AG04449 (cell line): Measurements from ENCODE around the gene R3HDML.

Source experiments
- CTCF ChIA-PET: fragments of 350-600 bp; formaldehyde crosslinking; extraction: SDS; loops from one replicate; lab custom pipeline; 2021; ENCODE audit warnings: antibody characterized with exemption; lab: Yijun Ruan, JAX
- POLR2A ChIA-PET: fragments of 400-600, 350-600 bp; formaldehyde crosslinking; extraction: SDS; loops from one replicate; lab custom pipeline; 2020; ENCODE audit warnings: antibody characterized with exemption, inconsistent platforms; lab: Yijun Ruan, JAX
- DNase-seq: peaks from one replicate; pipeline ENCODE4 v3.0.0-alpha.2; 2010; ENCODE audit warnings: low read depth, low spot score
- H3K4me3 ChIP-seq: 2 replicates; pipeline ENCODE4 v1.5.1; 2011; ENCODE audit warnings: low read depth, mild to moderate bottlenecking, control low read depth, low read length
- CTCF ChIP-seq: IDR thresholded peaks from one replicate; pipeline ENCODE4 v1.5.1; 2011; ENCODE audit warnings: mild to moderate bottlenecking, moderate library complexity, low read length, control low read depth, inconsistent platforms; ENCODE audit not compliant: insufficient read depth; ENCODE audit errors: missing control alignments

The R3HDML gene

GRCh38 chr20:44370639-44371218 lies 33.9 kb downstream of the R3HDML start:
- POLR2A ChIA-PET: no interaction called here

GRCh38 chr20:44382641-44383040 lies 45.8 kb downstream of the R3HDML start:
- POLR2A ChIA-PET: no interaction called here

More at GRCh38 chr20:44370639-44371218, 33.9 kb downstream of the R3HDML start:
- no peak for TF ChIP-seq CTCF
- CTCF ChIA-PET: interaction anchor here (1.4 to 1.5 kb wide), 2 partner anchors 12 to 13 kb away, joined by 4 to 5 read pairs; no protein-coding TSS in a partner anchor
- no peak for DNase-seq
- no peak overlapping the region for H3K4me3 ChIP-seq

GRCh38 chr20:44384423-44385027 lies 47.7 kb downstream of the R3HDML start:
- TF ChIP-seq CTCF: peak; percentile 87
- no peak overlapping the region for H3K4me3 ChIP-seq
- CTCF ChIA-PET: interaction anchor here (0.6 to 8.1 kb wide), 43 partner anchors 8 to 298 kb away, joined by 3 to 170 read pairs (median 4); partner anchors contain the start of genes FITM2, HNF4A and TTPAL
- POLR2A ChIA-PET: no interaction called here
- DNase-seq: no peak

More at GRCh38 chr20:44382641-44383040, 45.8 kb downstream of the R3HDML start:
- CTCF ChIA-PET: interaction anchor here (1.2 to 8.1 kb wide), 11 partner anchors 8 to 302 kb away, joined by 3 to 170 read pairs (median 16); partner anchors contain the start of gene FITM2
- no peak overlapping the region for H3K4me3 ChIP-seq
- no peak for DNase-seq
- no peak for TF ChIP-seq CTCF

- CTCF ChIA-PET: interaction anchor here (0.6 to 8.1 kb wide), 30 partner anchors 8 to 295 kb away, joined by 3 to 98 read pairs (median 6); partner anchors contain the start of gene TTPAL
- peak; percentile 7 for DNase-seq
- no peak overlapping the region for H3K4me3 ChIP-seq
- TF ChIP-seq CTCF: peak; percentile 90
- POLR2A ChIA-PET: no interaction called here
Observed at GRCh38 chr20:44388466-44389023, 51.7 kb downstream of the R3HDML start.

GRCh38 chr20:44389871-44390270 lies 53.0 kb downstream of the R3HDML start:
- H3K4me3 ChIP-seq: no peak overlapping the region
- CTCF ChIA-PET: interaction anchor here (1.2 to 8.1 kb wide), 11 partner anchors 9 to 219 kb away, joined by 3 to 98 read pairs (median 6); no protein-coding TSS in a partner anchor
- POLR2A ChIA-PET: no interaction called here
- no peak for DNase-seq
- no peak for TF ChIP-seq CTCF

- no peak for DNase-seq
- TF ChIP-seq CTCF: no peak
- H3K4me3 ChIP-seq: no peak overlapping the region
- ChIA-PET POLR2A (no interaction called here), CTCF (interaction anchor here (1.3 to 8.1 kb wide), 10 partner anchors 10 to 294 kb away, joined by 3 to 98 read pairs (median 14); no protein-coding TSS in a partner anchor)
Observed at GRCh38 chr20:44390280-44390679, 53.4 kb downstream of the R3HDML start.
